PC-9 (cell line): ENCODE data around the gene ATM. TPM values are rescaled to one million over a fixed set of nuclear protein-coding genes. Genes with fewer than 3 reads are reported as not detected.
"Not testable (repeated sequence)": the region's sequence is repeated elsewhere in the genome, so short reads cannot be mapped to it uniquely, and the experiment has no call there.

Experiments used
- BruUV-seq: library from RNA; stranded (reverse); fragments of 400-500 nt; replicated peaks from 2 replicates; lab custom pipeline; 2021; lab: Mats Ljungman, UMichigan
- CTCF ChIA-PET: fragments of 300-600 bp; sonication (Branson Sonifier 250); formaldehyde crosslinking; loops from one replicate; lab custom pipeline; 2022; ENCODE audit warnings: antibody characterized with exemption; lab: Charles Lee
- POLR2A ChIA-PET: fragments of 300-600 bp; sonication (Branson Sonifier 250); formaldehyde crosslinking; loops from one replicate; lab custom pipeline; 2022; ENCODE audit warnings: antibody characterized with exemption; ENCODE audit not compliant: unreplicated experiment; lab: Charles Lee
- DNase-seq, 2 experiments: peaks; one replicate each; pipeline versions ENCODE4 v3.0.0 to v3.0.0-alpha.2; 2015 to 2022; ENCODE audit warnings: mixed read lengths in 1 of 2
- H2AFZ ChIP-seq: fragments of 200-600 bp; sonication (generic); 2 replicates; pipeline ENCODE4 v1.8.1; 2017; ENCODE audit warnings: antibody characterized with exemption
- H3F3A ChIP-seq: fragments of 200-600 bp; sonication (generic); 2 replicates; pipeline ENCODE4 v1.8.1; 2017; ENCODE audit warnings: antibody characterized with exemption, mild to moderate bottlenecking, low read depth; ENCODE audit not compliant: insufficient read depth
- H3K27ac ChIP-seq: fragments of 200-600 bp; sonication (generic); 2 replicates; pipeline ENCODE4 v1.6.1; 2016; ENCODE audit warnings: mixed run types
- H3K27me3 ChIP-seq: fragments of 200-600 bp; sonication (generic); 2 replicates; pipeline ENCODE4 v1.6.1; 2016; ENCODE audit warnings: low read depth, mixed run types; ENCODE audit not compliant: insufficient read depth
- H3K36me3 ChIP-seq: fragments of 200-600 bp; sonication (generic); 2 replicates; pipeline ENCODE4 v1.6.1; 2016; ENCODE audit warnings: low read depth, mixed run types
- H3K4me1 ChIP-seq: fragments of 200-600 bp; sonication (generic); replicated peaks from 2 replicates; pipeline ENCODE4 v1.6.1; 2016; ENCODE audit warnings: mixed run types; ENCODE audit not compliant: insufficient read depth
- H3K4me2 ChIP-seq: fragments of 200-600 bp; sonication (generic); 2 replicates; pipeline ENCODE4 v1.6.1; 2017; ENCODE audit warnings: mixed run types
- H3K4me3 ChIP-seq: fragments of 200-600 bp; sonication (generic); 2 replicates; pipeline ENCODE4 v1.6.1; 2016; ENCODE audit warnings: mixed run types
- H3K79me2 ChIP-seq: fragments of 200-600 bp; sonication (generic); 2 replicates; pipeline ENCODE4 v1.6.1; 2017; ENCODE audit warnings: low read depth, mixed run types
- H3K9me2 ChIP-seq: fragments of 200-600 bp; sonication (generic); 2 replicates; pipeline ENCODE4 v1.8.1; 2017; ENCODE audit warnings: mild to moderate bottlenecking; ENCODE audit not compliant: insufficient read depth
- H3K9me3 ChIP-seq: fragments of 200-600 bp; sonication (generic); 2 replicates; pipeline ENCODE4 v1.8.1; 2016; ENCODE audit warnings: low read depth; ENCODE audit not compliant: insufficient read depth
- H4K20me1 ChIP-seq: fragments of 200-600 bp; sonication (generic); 2 replicates; pipeline ENCODE4 v1.8.1; 2017; ENCODE audit not compliant: insufficient read depth
- EZH2 ChIP-seq: fragments of 200-600 bp; sonication (generic); IDR thresholded peaks from 2 replicates; pipeline ENCODE4 v1.8.0; 2017; ENCODE audit warnings: antibody characterized with exemption, low read depth
- intact Hi-C: fragments of 100-400 bp; cut with micrococcal nuclease; formaldehyde crosslinking; loops from one replicate; pipeline ENCODE4 v1.10.0; 2022; ENCODE audit not compliant: unreplicated experiment
- total RNA-seq: library from RNA; stranded (reverse); gene quantifications from 2 replicates; pipeline ENCODE4 v1.2.3, GENCODE V29; 2021
- TF ChIP-seq, protein P1 (sequence below): fragments of 200-600 bp; sonication (generic); conservative IDR thresholded peaks from 2 replicates; pipeline ENCODE4 v1.6.1; 2017; ENCODE audit warnings: mixed run types, antibody characterized with exemption, mild to moderate bottlenecking, moderate library complexity

Gene ATM
- total RNA-seq, 1 experiment from 2014 or later, result 36.3 TPM

DNA sequence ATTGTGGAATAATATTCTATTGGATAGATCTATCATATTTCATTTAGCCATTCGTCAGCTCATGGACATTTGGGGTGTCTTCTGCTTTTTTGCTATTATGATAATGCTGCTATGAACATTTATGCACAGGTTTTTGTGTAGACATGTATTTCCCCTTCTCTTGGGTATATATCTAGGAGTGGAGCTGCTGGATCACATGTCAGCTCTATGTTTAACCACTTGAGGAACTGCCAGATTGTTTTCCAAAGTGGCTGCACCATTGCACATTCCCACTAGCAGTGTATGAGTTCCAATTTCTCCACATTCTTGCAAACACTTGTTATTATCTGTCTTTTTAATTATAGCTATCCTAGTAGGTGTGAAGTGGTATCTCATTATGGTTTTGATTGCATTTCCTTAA, 169.5 kb downstream of the ATM start:
- no TSS peak for BruUV-seq
- no peaks in the 10 kb centered on the region for H3K4me1 ChIP-seq
- DNase-seq, result no peak
- no peak overlapping the region for H2AFZ ChIP-seq
- TF ChIP-seq, protein P1, sequence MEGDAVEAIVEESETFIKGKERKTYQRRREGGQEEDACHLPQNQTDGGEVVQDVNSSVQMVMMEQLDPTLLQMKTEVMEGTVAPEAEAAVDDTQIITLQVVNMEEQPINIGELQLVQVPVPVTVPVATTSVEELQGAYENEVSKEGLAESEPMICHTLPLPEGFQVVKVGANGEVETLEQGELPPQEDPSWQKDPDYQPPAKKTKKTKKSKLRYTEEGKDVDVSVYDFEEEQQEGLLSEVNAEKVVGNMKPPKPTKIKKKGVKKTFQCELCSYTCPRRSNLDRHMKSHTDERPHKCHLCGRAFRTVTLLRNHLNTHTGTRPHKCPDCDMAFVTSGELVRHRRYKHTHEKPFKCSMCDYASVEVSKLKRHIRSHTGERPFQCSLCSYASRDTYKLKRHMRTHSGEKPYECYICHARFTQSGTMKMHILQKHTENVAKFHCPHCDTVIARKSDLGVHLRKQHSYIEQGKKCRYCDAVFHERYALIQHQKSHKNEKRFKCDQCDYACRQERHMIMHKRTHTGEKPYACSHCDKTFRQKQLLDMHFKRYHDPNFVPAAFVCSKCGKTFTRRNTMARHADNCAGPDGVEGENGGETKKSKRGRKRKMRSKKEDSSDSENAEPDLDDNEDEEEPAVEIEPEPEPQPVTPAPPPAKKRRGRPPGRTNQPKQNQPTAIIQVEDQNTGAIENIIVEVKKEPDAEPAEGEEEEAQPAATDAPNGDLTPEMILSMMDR, result no peak
- TF ChIP-seq EZH2, result no peak
- no peaks in the 10 kb centered on the region for H4K20me1 ChIP-seq
- no peaks in the 10 kb centered on the region for H3K9me2 ChIP-seq
- no peak overlapping the region for H3K27ac ChIP-seq
- no peak overlapping the region for H3K4me2 ChIP-seq
- no peaks in the 10 kb centered on the region for H3K79me2 ChIP-seq
- CTCF ChIA-PET, result no interaction called here
- no peaks in the 10 kb centered on the region for H3F3A ChIP-seq
- H3K9me3 ChIP-seq, result no peaks in the 10 kb centered on the region
- H3K27me3 ChIP-seq, result no peaks in the 10 kb centered on the region
- intact Hi-C loops, result no loop called here
- POLR2A ChIA-PET, result no interaction called here
- no peak overlapping the region for H3K4me3 ChIP-seq
- no peaks in the 10 kb centered on the region for H3K36me3 ChIP-seq

DNA sequence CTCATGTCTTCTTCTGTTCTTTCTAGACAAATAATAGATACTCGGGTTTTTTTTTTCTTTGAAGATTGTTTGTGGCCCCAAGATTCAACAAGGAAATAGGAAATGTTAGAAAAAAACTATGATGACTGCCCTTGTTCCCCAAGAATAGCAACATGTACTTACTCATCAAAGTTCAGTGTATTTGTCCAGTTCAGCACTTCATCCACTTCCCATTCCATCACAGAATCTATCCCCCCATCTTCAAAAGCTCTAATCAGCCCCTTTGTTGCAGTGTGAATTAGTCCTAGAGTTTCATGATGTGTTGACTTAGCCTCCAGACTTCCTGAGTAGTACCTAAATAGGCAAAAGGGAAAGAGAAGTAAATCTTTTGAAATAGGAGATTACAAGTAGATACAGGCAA, 170.2 kb downstream of the ATM start:
- no peaks in the 10 kb centered on the region for H3K27me3 ChIP-seq
- H2AFZ ChIP-seq, result no peak overlapping the region
- H3K36me3 ChIP-seq, result no peaks in the 10 kb centered on the region
- no peaks in the 10 kb centered on the region for H3K9me2 ChIP-seq
- intact Hi-C loops, result no loop called here
- no peak for DNase-seq
- H4K20me1 ChIP-seq, result no peaks in the 10 kb centered on the region
- no peaks in the 10 kb centered on the region for H3K79me2 ChIP-seq
- H3K27ac ChIP-seq, result no peak overlapping the region
- H3K4me1 ChIP-seq, result no peaks in the 10 kb centered on the region
- H3F3A ChIP-seq, result no peaks in the 10 kb centered on the region
- no peaks in the 10 kb centered on the region for H3K9me3 ChIP-seq
- H3K4me2 ChIP-seq, result no peak overlapping the region
- no peak overlapping the region for H3K4me3 ChIP-seq
- CTCF ChIA-PET, result no interaction called here
- TF ChIP-seq, protein P1, result no peak
- TF ChIP-seq EZH2, result no peak
- POLR2A ChIA-PET, result no interaction called here
- no TSS peak for BruUV-seq

DNA sequence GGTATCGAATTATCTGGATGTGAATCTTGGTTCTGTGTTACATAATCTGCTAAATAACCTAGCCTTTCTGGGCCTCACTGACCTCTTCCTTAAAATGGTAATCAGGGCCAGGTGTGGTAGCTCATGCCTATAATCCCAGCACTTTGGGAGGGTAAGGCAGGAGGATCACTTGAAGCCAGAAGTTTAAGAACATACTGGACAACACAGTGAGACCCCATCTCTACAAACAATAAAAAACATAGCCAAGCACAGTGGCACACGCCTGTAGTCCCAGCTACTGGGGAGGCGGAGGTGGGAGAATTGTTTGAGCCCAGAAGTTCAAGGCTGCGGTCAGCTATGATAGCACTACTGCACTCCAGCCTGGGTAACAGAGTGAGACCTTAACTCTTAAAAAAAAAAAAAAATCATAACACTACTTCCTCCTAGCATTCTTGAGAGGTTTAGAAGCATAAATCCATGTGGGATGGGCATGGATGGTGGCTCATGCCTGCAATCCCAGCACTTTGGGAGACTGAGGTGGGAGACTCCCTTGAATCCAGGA, 171.9 kb downstream of the ATM start:
- Histone ChIP-seq H3K79me2 (no peaks in the 10 kb centered on the region), H3K27ac (no peak overlapping the region), H3F3A (no peaks in the 10 kb centered on the region), H3K9me2 (no peaks in the 10 kb centered on the region), H2AFZ (no peak overlapping the region), H3K27me3 (no peaks in the 10 kb centered on the region), H4K20me1 (no peaks in the 10 kb centered on the region), H3K4me2 (no peak overlapping the region), H3K9me3 (no peaks in the 10 kb centered on the region), H3K4me1 (no peaks in the 10 kb centered on the region), H3K36me3 (no peaks in the 10 kb centered on the region), H3K4me3 (no peak overlapping the region)
- CTCF ChIA-PET, result no interaction called here
- no TSS peak for BruUV-seq
- POLR2A ChIA-PET, result no interaction called here
- DNase-seq, result no peak
- TF ChIP-seq, protein P1, result no peak
- TF ChIP-seq EZH2, result no peak
- intact Hi-C loops, result no loop called here

DNA sequence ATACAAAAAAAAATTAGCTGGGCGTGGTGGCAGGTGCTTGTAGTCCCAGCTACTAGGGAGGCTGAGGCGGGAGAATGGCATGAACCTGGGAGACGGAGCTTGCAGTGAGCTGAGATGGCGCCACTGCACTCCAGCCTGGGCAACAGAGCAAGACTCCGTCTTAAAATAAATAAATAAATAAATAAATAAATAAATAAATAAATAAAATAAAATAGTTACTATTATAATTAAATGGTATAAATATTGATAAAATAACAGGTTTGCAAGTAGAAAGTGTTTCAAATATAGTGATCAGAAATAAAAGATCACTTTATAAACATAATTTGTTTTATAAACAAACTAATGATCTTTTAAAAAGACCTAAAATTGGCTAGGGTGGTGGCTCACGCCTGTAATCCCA, 173.8 kb downstream of the ATM start:
- H3K9me3 ChIP-seq, H3F3A ChIP-seq, H3K9me2 ChIP-seq, BruUV-seq, H3K4me2 ChIP-seq, H4K20me1 ChIP-seq, H3K36me3 ChIP-seq, H3K79me2 ChIP-seq, H2AFZ ChIP-seq, CTCF ChIA-PET, DNase-seq, H3K4me1 ChIP-seq, intact Hi-C loops, H3K4me3 ChIP-seq, H3K27ac ChIP-seq, H3K27me3 ChIP-seq, POLR2A ChIA-PET: not testable (repeated sequence)
